OCI-LY7 (cell line): Measurements from ENCODE around the gene CEND1. TPM values are rescaled to one million over a fixed set of nuclear protein-coding genes. Genes with fewer than 3 reads are reported as not detected.

ENCODE experiments used
- BruUV-seq: library from RNA; stranded (reverse); fragments of 400-500 nt; replicated peaks from 2 replicates; lab custom pipeline; 2021; lab: Mats Ljungman, UMichigan
- CTCF ChIA-PET: fragments of 300-600 bp; sonication (Branson Sonifier 250); formaldehyde crosslinking; loops from one replicate; lab custom pipeline; 2022; ENCODE audit warnings: antibody characterized with exemption; ENCODE audit not compliant: unreplicated experiment; lab: Charles Lee
- POLR2A ChIA-PET: fragments of 300-600 bp; sonication (Branson Sonifier 250); formaldehyde crosslinking; loops from one replicate; lab custom pipeline; 2022; ENCODE audit warnings: antibody characterized with exemption; lab: Charles Lee
- DNase-seq: peaks from one replicate; pipeline ENCODE4 v3.0.0-alpha.2; 2015; ENCODE audit warnings: low spot score
- H2AFZ ChIP-seq: fragments of 200-600 bp; sonication (generic), shearing (Covaris generic); 2 replicates; pipeline ENCODE4 v1.6.1; 2014; ENCODE audit warnings: mild to moderate bottlenecking, antibody characterized with exemption, low read length, moderate library complexity
- H3K27ac ChIP-seq: fragments of 200-600 bp; sonication (generic); 2 replicates; pipeline ENCODE4 v1.5.1; 2014; ENCODE audit warnings: mixed run types, low read depth, mild to moderate bottlenecking, moderate library complexity, low read length, inconsistent platforms; ENCODE audit not compliant: poor library complexity, severe bottlenecking
- H3K36me3 ChIP-seq: fragments of 200-600 bp; sonication (generic); 2 replicates; pipeline ENCODE4 v1.6.1; 2014; ENCODE audit warnings: mild to moderate bottlenecking, antibody characterized with exemption, low read length, moderate library complexity, mixed read lengths; ENCODE audit not compliant: insufficient read depth
- H3K4me1 ChIP-seq: fragments of 200-600 bp; sonication (generic); 2 replicates; pipeline ENCODE4 v1.5.1; 2014; ENCODE audit warnings: mild to moderate bottlenecking, low read length; ENCODE audit not compliant: insufficient read depth, poor library complexity, severe bottlenecking
- H3K4me2 ChIP-seq: fragments of 200-600 bp; sonication (generic); 2 replicates; pipeline ENCODE4 v1.6.1; 2014; ENCODE audit warnings: mild to moderate bottlenecking, low read length
- H3K4me3 ChIP-seq: fragments of 200-600 bp; sonication (generic); 2 replicates; pipeline ENCODE4 v1.5.1; 2014; ENCODE audit warnings: mild to moderate bottlenecking, low read depth, low read length; ENCODE audit not compliant: poor library complexity, severe bottlenecking
- H3K79me2 ChIP-seq: fragments of 200-600 bp; sonication (generic); 2 replicates; pipeline ENCODE4 v1.6.1; 2016; ENCODE audit warnings: low read depth, mild to moderate bottlenecking, low read length, moderate library complexity, mixed read lengths; ENCODE audit not compliant: insufficient read depth
- H3K9me2 ChIP-seq: fragments of 200-600 bp; sonication (generic); 2 replicates; pipeline ENCODE4 v1.6.1; 2016; ENCODE audit warnings: mild to moderate bottlenecking, low read length, mixed read lengths; ENCODE audit not compliant: insufficient read depth
- H3K9me3 ChIP-seq: fragments of 200-600 bp; sonication (generic); 2 replicates; pipeline ENCODE4 v1.6.1; 2014; ENCODE audit warnings: mild to moderate bottlenecking, mixed run types, low read length, mixed read lengths
- H4K20me1 ChIP-seq: fragments of 200-600 bp; sonication (generic); 2 replicates; pipeline ENCODE4 v1.6.1; 2014; ENCODE audit warnings: mild to moderate bottlenecking, antibody characterized with exemption, low read length, moderate library complexity, mixed read lengths; ENCODE audit not compliant: insufficient read depth
- EZH2phosphoT487 ChIP-seq: fragments of 200-600 bp; sonication (generic); IDR thresholded peaks from 2 replicates; pipeline ENCODE4 v1.6.1; 2018; ENCODE audit warnings: low read depth, borderline replicate concordance, mild to moderate bottlenecking, mixed run types, antibody characterized with exemption, low read length, moderate library complexity, mixed read lengths
- intact Hi-C: fragments of 100-400 bp; cut with micrococcal nuclease; formaldehyde crosslinking; loops from one replicate; pipeline ENCODE4 v1.10.0; 2022; ENCODE audit not compliant: unreplicated experiment
- total RNA-seq, 2 experiments: library from RNA; depleted of rRNA in 1 of 2; stranded (reverse); fragments of >200 nt in 1 of 2; shearing (Covaris generic) in 1 of 2; gene quantifications; 2 replicates each; pipeline ENCODE4 v1.2.3, GENCODE V29; 2014 to 2022
- TF ChIP-seq, protein P1 (sequence below): fragments of 200-600 bp; sonication (generic); conservative IDR thresholded peaks from 2 replicates; pipeline ENCODE4 v1.5.1; 2014; ENCODE audit warnings: mild to moderate bottlenecking, antibody characterized with exemption, low read length, moderate library complexity, mixed read lengths

The CEND1 gene
- total RNA-seq, 2 experiments from 2014 or later = 17.5 to 32.5 TPM

DNA sequence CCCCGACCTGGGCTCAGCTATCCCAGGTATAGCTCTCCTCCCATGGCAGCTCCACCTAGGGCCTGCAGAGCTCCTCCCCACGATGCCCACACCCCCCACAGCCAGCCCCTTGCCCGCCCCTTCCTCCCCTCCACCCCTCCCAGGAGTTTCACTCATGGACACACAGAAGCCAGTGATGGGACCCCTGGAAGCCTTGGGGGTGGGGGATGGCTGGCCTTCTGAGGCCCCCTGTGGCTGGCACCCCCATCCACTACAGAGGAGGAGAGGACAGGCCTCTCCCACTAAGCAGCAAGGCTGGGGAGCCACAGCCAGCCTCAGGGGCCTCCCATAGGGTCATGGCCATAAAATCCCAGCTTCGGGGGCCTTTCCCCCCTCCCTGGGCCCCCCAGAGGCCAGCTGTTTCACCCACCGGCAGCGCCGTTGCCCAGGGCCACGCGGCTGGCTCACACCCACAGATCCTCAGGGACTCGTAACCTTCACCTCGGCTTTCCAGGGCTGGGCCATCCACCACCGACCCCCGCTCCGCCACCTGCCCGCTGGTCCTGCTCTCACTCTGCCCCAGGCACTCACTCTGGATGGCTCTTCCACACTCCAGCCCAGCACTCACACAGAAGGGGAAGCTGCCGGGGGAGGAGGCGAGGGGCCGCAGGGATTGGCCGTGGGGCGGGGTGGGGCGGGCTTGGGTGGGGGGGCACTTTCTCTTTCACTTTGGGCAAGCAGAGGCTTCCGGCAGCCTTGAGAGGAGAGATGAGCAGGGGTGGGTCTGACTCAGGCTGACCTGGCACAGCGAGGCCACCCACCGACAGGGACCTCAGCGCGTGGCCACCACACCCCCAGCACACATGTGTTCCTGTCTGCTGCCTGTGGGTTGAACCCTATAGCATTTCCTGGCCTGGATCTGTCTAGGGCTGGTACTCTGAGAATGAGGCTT lies 6.0 kb upstream of the CEND1 start:
- Histone ChIP-seq H3K9me2 (no peaks in the 10 kb centered on the region), H4K20me1 (no peaks in the 10 kb centered on the region), H3K4me3 (peak overlapping the region; percentile 93), H2AFZ (no peak overlapping the region), H3K9me3 (no peaks in the 10 kb centered on the region), H3K79me2 (peaks cover 8% of the 10 kb centered on the region; the same call in 1 of the 2 replicates), H3K27ac (peak overlapping the region; percentile 75), H3K36me3 (peaks cover 35% of the 10 kb centered on the region; the same call in 1 of the 2 replicates), H3K4me2 (peak overlapping the region; percentile 98), H3K4me1 (peaks cover 21% of the 10 kb centered on the region)
- ChIA-PET POLR2A (interaction anchor here (0.5 to 1.8 kb wide), 7 partner anchors 10 to 69 kb away, joined by 3 to 9 read pairs (median 3); partner anchors contain the start of gene RPLP2), CTCF (no interaction called here)
- no peak for TF ChIP-seq EZH2phosphoT487
- TF ChIP-seq, protein P1, sequence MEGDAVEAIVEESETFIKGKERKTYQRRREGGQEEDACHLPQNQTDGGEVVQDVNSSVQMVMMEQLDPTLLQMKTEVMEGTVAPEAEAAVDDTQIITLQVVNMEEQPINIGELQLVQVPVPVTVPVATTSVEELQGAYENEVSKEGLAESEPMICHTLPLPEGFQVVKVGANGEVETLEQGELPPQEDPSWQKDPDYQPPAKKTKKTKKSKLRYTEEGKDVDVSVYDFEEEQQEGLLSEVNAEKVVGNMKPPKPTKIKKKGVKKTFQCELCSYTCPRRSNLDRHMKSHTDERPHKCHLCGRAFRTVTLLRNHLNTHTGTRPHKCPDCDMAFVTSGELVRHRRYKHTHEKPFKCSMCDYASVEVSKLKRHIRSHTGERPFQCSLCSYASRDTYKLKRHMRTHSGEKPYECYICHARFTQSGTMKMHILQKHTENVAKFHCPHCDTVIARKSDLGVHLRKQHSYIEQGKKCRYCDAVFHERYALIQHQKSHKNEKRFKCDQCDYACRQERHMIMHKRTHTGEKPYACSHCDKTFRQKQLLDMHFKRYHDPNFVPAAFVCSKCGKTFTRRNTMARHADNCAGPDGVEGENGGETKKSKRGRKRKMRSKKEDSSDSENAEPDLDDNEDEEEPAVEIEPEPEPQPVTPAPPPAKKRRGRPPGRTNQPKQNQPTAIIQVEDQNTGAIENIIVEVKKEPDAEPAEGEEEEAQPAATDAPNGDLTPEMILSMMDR = no peak
- intact Hi-C loops = loop anchor here (2.0 to 5.0 kb wide), 3 partner anchors 19 to 229 kb away; partner anchors contain the start of genes GATD1 and TALDO1
- peak; percentile 83 for DNase-seq
- BruUV-seq = no TSS peak

DNA sequence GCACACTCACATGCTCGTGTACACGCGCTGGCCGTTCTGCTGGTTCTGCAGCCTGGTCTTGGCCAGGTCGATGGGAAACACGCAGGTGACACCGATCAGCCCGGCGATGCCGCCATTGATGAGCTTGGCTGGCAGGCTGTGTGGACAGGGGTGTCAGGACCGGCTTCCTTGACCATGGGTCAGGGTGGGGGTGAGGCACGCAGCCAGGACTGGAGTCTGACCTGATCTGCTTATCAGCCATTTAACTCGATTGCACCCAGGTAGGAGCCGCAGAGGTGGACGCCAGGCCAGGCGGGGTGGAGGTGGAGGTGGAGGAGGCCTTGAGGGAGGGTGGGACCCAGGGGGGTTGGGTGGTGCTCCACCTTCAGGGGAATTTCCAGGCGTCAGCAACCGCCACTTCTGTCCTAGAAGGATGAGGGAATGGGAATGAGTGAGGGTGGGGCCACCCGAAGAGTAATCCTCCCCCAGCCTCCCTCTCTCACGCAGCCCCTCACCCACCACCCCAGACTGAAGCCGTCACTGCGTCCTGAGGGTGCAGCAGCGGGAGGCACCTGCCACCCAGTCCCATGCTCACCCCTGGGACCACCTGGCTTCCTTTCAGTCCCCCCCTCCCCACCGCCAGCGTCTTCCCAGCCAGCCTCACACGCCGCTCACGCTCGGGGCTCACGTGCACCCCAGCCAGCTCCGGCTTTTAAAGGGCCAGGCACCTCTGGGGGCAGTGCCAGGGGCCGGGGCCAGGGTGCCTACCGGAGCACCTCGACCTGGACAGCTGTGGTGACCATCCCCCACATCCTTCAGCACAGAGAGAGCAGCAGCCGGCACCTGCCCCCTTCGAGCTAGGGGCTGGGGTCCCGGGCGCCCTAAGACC lies 5.1 kb upstream of the CEND1 start:
- POLR2A ChIA-PET = interaction anchor here (0.9 to 1.4 kb wide), 3 partner anchors 11 to 68 kb away, joined by 3 to 4 read pairs (median 4); partner anchors contain the start of gene RPLP2
- H3K27ac ChIP-seq = peak overlapping the region; percentile 57
- CTCF ChIA-PET = no interaction called here
- H3K4me2 ChIP-seq = peak overlapping the region; percentile 98
- peaks cover 8% of the 10 kb centered on the region; the same call in 1 of the 2 replicates for H3K79me2 ChIP-seq
- BruUV-seq = no TSS peak
- no peaks in the 10 kb centered on the region for H3K9me2 ChIP-seq
- peak; percentile 65 for DNase-seq
- H3K9me3 ChIP-seq = no peaks in the 10 kb centered on the region
- no peak overlapping the region for H2AFZ ChIP-seq
- no peaks in the 10 kb centered on the region for H4K20me1 ChIP-seq
- H3K36me3 ChIP-seq = peaks cover 33% of the 10 kb centered on the region; the same call in 1 of the 2 replicates
- TF ChIP-seq, protein P1 = no peak
- no peak for TF ChIP-seq EZH2phosphoT487
- peaks cover 28% of the 10 kb centered on the region for H3K4me1 ChIP-seq
- H3K4me3 ChIP-seq = peak overlapping the region; percentile 93
- intact Hi-C loops = loop anchor here (5.0 kb wide), 2 partner anchors 48 to 228 kb away; partner anchors contain the start of gene TALDO1
